Measurements from ENCODE around the gene CSNK2B. TPM values are rescaled to one million over a fixed set of nuclear protein-coding genes. Genes with fewer than 3 reads are reported as not detected.

Gene CSNK2B
- total RNA-seq, 4 donors from 2014 or later, result 181 to 264 (median 206) TPM

DNA sequence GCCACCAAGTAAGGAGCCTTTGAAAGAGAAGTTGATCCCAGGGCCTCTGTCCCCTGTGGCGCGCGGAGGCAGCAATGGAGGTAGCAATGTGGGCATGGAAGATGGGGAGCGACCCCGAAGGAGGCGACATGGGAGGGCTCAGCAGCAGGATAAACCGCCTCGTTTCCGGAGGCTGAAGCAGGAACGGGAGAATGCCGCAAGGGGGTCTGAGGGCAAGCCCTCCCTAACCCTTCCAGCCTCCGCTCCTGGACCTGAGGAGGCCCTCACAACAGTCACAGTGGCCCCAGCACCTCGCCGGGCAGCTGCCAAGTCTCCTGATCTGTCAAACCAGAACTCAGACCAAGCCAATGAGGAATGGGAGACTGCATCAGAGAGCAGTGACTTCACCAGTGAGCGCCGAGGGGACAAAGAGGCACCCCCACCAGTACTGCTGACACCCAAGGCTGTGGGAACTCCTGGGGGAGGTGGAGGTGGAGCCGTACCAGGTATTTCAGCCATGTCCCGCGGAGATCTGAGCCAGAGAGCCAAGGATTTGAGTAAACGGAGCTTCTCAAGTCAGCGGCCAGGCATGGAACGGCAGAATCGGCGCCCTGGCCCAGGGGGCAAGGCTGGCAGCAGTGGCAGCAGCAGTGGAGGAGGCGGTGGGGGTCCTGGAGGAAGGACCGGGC lies 33.5 kb upstream of the CSNK2B start:
- Histone ChIP-seq H3K4me3 (replicated peaks in 1 of 3) (no peak overlapping the region), H3K9me3 (no peaks in the 10 kb centered on the region), H3K36me3 (peaks cover 95 to 99% of the 10 kb centered on the region in 2 donors), H3K4me1 (no peaks in the 10 kb centered on the region), H3K27me3 (no peaks in the 10 kb centered on the region), H3K27ac (no peak overlapping the region)
- intact Hi-C loops (cut with DNase I), result no loop called here
- WGBS, 2 donors, result 93% methylated on average over 24 to 26 of the region's 26 CpGs
- DNase-seq, result no peak
- TF ChIP-seq, protein P1, sequence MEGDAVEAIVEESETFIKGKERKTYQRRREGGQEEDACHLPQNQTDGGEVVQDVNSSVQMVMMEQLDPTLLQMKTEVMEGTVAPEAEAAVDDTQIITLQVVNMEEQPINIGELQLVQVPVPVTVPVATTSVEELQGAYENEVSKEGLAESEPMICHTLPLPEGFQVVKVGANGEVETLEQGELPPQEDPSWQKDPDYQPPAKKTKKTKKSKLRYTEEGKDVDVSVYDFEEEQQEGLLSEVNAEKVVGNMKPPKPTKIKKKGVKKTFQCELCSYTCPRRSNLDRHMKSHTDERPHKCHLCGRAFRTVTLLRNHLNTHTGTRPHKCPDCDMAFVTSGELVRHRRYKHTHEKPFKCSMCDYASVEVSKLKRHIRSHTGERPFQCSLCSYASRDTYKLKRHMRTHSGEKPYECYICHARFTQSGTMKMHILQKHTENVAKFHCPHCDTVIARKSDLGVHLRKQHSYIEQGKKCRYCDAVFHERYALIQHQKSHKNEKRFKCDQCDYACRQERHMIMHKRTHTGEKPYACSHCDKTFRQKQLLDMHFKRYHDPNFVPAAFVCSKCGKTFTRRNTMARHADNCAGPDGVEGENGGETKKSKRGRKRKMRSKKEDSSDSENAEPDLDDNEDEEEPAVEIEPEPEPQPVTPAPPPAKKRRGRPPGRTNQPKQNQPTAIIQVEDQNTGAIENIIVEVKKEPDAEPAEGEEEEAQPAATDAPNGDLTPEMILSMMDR (IDR thresholded peaks at IDR 0.05), result no peak
- TF ChIP-seq POLR2A (IDR thresholded peaks at IDR 0.05), result no peak

GRCh38 chr6:31633447-31633846 lies 32.4 kb upstream of the CSNK2B start:
- no peaks in the 10 kb centered on the region for H3K9me3 ChIP-seq
- H3K27me3 ChIP-seq, result no peaks in the 10 kb centered on the region
- no peak for DNase-seq
- no peaks in the 10 kb centered on the region for H3K4me1 ChIP-seq
- TF ChIP-seq POLR2A (IDR thresholded peaks at IDR 0.05), result no peak
- TF ChIP-seq, protein P1 (IDR thresholded peaks at IDR 0.05), result no peak
- H3K36me3 ChIP-seq, result peaks cover 88 to 96% of the 10 kb centered on the region in 2 donors
- intact Hi-C loops (cut with DNase I), result no loop called here
- H3K4me3 ChIP-seq (replicated peaks in 1 of 3), result no peak overlapping the region
- H3K27ac ChIP-seq, result no peak overlapping the region
- WGBS, 2 donors, result 84 to 93% methylated on average over 6 to 7 of the region's 7 CpGs

DNA sequence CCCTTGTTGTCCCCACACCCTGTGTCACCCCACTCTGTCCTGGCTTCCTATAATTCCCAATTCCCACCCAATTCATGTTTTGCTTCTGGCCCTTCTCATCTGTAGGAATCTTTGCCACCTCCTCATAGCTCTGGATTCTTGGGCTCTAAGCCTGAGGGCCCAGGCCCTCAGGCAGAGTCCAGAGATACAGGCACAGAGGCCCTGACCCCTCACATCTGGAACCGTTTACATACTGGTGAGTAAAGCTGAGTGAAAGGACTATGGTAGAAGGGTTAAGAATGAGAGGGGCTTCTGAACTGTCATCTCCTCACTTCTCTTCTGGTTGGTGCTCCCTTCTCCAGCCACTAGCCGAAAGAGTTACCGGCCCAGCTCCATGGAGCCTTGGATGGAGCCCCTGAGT lies 31.7 kb upstream of the CSNK2B start:
- no peak overlapping the region for H3K27ac ChIP-seq
- no peak for DNase-seq
- no peaks in the 10 kb centered on the region for H3K4me1 ChIP-seq
- no peaks in the 10 kb centered on the region for H3K9me3 ChIP-seq
- WGBS, 2 donors, result 91 to 94% methylated on average over 3 of the region's 3 CpGs
- H3K36me3 ChIP-seq, result peaks cover 87 to 93% of the 10 kb centered on the region in 2 donors
- H3K27me3 ChIP-seq, result no peaks in the 10 kb centered on the region
- intact Hi-C loops (cut with DNase I), result no loop called here
- TF ChIP-seq, protein P1 (IDR thresholded peaks at IDR 0.05), result no peak
- no peak for TF ChIP-seq POLR2A (IDR thresholded peaks at IDR 0.05)
- H3K4me3 ChIP-seq (replicated peaks in 1 of 3), result no peak overlapping the region

DNA sequence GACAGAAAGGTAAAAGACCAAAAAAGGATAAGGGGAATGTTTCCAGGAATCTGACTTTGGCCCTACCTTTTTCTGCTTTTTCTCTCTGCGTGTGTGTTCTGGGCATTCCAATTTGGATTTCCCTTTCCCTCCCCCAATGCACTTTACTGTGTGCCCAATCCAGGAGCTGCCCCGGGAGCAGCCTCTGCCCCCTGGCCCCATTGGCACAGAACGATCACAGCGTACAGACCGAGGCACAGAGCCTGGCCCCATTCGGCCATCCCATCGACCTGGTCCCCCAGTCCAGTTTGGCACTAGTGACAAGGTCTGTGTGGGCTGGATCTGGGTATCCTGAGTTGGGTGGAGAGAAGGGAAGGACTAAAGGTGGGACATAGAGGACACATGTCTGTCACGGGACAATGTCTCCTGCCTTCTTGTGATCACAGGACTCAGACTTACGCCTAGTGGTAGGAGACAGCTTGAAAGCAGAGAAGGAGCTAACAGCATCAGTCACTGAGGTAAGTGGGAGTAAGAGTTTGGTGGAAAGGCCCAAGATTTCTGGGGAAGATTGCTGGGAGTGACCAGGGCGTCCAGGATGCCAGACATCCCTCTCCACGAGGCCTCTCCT lies 30.8 kb upstream of the CSNK2B start:
- no peak for DNase-seq
- no peaks in the 10 kb centered on the region for H3K9me3 ChIP-seq
- intact Hi-C loops (cut with DNase I), result no loop called here
- H3K27ac ChIP-seq, result no peak overlapping the region
- H3K27me3 ChIP-seq, result no peaks in the 10 kb centered on the region
- 80 to 87% methylated on average over 10 to 11 of the region's 11 CpGs for WGBS, 2 donors
- TF ChIP-seq, protein P1 (IDR thresholded peaks at IDR 0.05), result no peak
- no peak for TF ChIP-seq POLR2A (IDR thresholded peaks at IDR 0.05)
- H3K4me1 ChIP-seq, result no peaks in the 10 kb centered on the region
- peaks cover 87 to 93% of the 10 kb centered on the region in 2 donors for H3K36me3 ChIP-seq
- no peak overlapping the region for H3K4me3 ChIP-seq (replicated peaks in 1 of 3)

Data from thyroid gland (tissue), 4 donors.